ENCODE results near the gene RAP1GDS1.
"Not testable (repeated sequence)": the region's sequence is repeated elsewhere in the genome, so short reads cannot be mapped to it uniquely, and the experiment has no call there.

Gene RAP1GDS1

DNA sequence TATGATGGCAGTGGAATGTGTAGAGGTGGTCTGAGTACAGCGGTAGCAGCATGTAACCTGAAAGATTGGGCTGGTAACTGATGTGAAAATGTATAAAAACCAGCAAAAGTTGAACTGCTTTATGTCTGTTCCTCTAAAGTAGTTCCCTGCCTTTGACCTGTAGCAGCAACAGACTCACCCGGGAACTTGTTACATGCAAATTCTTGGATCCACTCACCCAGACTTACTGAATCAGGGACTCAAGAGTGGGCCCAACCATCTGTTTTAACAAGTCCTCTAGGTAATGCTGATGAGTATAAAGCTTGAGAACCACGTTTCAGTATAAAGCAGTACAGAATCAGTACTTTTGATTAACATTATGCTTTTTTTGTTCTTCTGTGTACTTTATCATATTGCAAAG, 84.7 kb downstream of the RAP1GDS1 start:
- no peak for DNase-seq (ENCODE audit: low spot score)
- FAIRE-seq, result no peak

DNA sequence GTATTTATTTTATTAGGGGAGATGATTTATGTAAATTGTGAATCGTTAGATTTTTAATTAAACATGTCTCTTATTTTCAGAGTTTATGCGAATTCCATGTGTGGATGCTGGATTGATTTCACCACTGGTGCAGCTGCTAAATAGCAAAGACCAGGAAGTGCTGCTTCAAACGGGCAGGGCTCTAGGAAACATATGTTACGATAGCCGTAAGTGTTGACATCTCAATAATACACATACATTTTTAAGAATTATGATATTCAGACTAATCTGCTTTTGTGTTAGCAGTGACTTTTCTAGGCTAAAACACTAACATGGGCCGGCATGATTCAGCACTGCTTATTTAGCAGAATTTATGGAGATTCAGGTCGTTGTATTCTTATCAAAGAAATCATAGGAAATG, 91.2 kb downstream of the RAP1GDS1 start:
- FAIRE-seq (no peak), DNase-seq (ENCODE audit: low spot score) (no peak)

DNA sequence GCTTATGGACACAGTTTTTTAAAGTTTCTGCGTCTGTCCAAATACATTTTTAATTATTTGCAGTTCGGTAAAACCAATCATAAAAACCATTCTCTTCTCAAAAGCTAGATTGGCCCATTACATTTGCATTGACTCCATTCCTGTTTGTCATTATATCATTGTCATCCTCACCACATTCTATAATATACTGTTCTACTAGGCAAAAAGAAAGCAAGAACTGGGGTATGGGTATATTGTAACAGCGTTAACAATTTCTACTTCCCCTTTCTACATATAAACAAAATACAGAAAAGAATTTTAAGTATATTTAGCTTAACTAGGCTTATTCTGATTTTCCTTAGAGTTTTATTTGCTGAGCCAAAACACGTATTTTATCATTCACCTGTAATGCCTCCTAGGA, 91.8 kb downstream of the RAP1GDS1 start:
- FAIRE-seq (no peak), DNase-seq (ENCODE audit: low spot score) (no peak)

DNA sequence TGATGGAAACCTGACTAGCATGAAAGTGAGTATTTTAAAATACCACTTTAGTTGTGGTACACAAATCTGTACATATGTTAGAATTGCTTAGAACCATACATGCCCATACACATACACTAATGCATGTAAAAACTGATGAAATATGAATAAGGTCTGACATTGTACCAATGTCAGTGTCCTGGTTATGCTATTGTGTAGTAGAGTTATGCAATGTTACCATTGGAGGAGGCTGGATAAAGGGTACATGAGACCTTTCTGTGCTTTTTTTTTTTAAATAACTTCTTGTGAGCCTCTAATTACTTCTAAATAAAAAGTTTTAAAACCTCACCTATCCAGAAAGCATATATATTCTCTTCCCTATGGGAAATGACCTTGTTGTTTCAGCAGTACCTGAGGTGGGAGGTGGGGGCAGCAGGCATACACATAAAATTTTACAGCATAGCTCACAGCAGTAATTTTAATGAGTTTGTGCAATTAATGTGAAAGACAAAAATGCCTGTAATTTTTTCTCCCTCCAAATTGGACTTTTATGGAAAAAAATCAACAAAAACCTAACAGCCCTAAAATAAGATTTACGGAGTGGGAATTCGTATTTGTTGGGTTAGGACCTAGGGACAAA, 97.6 kb downstream of the RAP1GDS1 start:
- DNase-seq (ENCODE audit: low spot score), result no peak
- no peak for FAIRE-seq

DNA sequence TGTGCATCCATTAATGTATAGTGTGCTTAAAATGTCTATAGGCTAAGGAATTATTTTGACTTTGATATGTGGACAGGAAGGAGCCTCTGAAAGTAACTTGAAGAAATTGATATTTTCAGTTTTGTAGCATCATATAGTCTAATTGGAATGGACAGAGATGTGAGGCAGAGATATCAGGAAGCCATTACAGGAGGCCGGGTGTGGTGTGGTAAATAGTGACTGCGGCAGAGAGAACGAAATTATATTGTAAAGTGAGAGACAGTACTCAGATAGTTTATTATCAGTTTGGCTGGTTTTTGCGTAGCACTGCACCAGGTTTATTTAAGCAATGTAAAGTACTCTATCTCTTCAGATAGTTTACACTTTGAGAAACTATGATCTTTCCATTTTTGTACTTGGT, 98.5 kb downstream of the RAP1GDS1 start:
- no peak for FAIRE-seq

DNA sequence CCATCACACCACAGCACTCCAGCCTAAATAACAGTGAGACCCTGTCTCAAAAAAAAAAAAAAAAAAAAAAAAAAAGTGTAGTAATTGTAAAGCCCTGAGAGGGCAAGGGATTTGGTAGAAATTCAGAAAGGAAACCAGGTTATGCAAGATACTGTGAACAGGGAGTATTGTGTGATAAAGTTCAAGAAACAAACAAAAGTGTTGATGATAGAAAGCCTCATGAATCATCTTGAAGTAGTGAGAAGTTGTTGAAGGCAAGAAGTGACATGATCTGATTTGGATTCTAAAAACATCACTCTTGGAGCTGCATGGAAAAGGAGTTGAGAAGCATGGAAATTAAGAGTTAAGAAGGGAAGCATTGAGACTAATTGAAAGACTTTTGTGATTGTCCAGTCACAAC, 102.2 kb downstream of the RAP1GDS1 start:
- FAIRE-seq (no peak), DNase-seq (ENCODE audit: low spot score) (no peak)

More for the DNA sequence above, 98.5 kb downstream of the RAP1GDS1 start:
- no peak for DNase-seq (ENCODE audit: low spot score)

DNA sequence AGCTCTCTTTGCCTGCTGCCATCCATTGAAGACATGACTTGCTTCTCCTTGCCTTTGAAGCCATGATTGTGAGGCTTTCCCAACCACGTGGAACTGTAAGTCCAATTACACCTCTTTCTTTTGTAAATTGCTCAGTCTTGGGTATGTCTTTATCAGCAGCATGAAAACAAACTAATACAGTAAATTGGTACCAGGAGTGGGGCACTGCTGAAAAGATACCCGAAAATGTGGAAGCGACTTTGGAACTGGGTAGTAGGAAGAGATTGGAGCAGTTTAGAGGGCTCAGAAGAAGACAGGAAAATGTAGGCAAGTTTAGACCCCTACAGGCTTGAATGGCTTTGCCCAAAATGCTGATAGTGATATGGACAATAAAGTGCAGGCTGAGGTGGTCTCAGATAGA, 105.1 kb downstream of the RAP1GDS1 start:
- not testable (repeated sequence) for DNase-seq (ENCODE audit: low spot score); FAIRE-seq

DNA sequence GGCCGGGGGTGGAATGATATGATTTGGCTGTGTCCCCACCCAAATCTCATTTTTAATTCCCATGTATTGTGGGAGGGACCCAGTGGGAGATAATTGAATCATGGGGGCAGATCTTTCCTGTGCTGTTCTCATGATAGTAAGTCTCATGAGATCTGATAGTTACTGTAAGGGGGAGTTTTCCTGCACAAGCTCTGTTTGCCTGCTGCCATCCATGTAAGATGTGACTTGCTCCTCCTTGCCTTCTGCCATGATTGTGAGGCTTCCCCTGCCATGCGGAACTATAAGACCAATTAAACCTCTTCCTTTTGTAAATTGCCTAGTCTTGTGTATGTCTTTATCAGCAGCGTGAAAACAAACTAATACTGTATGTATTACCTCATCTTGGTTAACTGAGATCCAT, 106.8 kb downstream of the RAP1GDS1 start:
- not testable (repeated sequence) for FAIRE-seq; DNase-seq (ENCODE audit: low spot score)

DNA sequence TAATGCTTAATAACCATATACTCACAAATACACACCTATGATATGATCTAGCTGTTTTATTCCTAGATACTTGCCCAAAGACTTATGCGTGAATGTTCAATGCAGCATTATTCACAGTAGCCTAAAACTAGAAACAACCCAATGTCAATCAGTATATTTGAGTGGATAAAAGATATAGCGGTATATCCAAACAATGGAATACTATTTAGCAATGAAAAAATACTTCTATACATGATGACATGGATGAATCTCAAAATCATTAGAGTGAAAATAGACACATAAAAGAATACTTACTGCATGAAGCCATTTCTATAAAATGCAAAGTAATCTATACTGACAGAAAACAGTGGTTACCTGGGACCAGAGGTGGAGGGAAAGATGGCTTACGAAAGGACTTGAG, 108.1 kb downstream of the RAP1GDS1 start:
- no peak for DNase-seq (ENCODE audit: low spot score)
- no peak for FAIRE-seq

DNA sequence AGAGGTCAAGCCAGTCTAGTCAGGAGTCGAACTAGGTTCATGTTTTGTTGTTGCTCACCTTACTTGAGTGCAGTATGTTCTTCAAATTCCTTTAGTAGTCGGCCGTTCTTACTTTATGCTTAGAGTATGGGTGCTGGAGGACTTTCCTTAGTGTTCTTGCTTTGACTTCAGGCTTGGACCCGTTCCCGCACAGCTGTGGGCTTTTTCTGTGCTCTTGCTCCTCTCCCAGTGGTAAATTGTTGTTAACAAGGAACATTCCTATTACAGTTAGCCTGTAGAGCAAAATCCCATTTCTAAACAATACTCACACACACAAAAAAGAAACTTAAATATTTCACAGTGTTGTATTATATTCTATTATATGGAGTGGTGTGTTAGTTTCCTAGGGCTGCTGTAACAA, 113.5 kb downstream of the RAP1GDS1 start:
- FAIRE-seq, result no peak
- no peak for DNase-seq (ENCODE audit: low spot score)

DNA sequence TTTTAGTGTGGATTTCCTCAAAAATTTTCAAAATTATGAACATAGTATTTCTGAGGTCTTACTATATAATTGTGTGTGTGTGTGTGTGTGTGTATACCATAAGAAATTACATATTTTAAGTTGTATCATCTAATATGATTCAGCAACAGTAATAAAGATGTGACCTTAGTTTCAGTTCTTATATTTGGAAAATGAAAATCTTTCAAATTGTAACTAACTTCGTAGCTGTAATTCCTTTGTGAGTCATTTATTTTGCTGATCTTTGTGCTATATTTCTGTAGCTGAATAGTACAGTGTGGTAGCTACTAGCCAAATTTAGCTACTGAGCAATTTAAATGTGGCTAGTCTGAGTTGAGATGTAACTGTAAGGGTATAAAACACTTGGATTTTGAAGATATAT, 116.4 kb downstream of the RAP1GDS1 start:
- FAIRE-seq (no peak), DNase-seq (ENCODE audit: low spot score) (no peak)

DNA sequence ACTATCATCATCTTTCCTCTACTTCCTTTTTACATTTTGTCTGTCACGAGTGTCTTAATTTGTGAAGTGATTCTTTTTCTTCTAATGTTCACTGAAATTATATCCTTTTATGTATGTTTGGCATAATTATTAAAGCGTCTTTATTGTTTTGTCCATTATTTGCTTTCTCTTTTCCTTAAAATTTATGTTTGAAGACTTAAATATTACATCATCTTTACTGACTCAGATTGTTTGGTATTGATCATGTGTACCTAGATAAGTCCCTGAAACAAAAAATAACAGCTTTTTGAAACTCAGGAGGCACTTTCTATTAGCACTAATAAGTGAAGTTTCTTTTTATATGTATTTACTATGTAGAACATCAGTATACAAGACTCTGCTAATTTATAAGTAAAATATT, 120.1 kb downstream of the RAP1GDS1 start:
- no peak for DNase-seq (ENCODE audit: low spot score)
- no peak for FAIRE-seq

DNA sequence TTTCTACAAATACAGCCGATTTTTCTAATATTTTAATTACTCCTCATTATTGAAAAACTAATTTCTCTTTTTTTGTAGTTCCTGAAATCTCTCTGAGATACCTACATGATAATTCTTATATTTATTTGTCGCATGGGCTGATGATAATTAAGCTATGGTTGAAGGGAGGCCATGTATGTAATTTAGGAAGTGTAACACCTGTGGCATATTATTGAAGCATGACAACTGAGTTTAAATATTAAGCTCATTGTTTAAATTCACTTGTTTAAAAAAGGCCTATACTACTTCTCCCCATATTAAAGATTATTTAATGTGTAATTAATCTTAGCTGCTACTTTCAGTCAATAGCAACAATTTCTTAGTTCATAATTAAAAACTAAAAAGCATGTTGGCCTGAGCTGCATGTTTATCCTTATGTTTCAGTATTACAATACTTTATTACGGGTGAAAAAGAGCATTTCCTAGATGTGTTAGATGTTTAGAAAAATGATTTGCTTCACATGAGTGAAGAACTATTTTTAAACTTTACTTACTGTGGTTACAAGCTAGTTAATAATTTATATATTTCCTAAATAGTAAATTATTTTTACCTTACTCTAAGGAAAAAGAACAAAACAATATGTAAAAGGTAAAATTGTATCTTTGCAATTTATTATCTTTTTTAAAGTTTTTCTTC, 122.4 kb downstream of the RAP1GDS1 start:
- FAIRE-seq (no peak), DNase-seq (ENCODE audit: low spot score) (no peak)

DNA sequence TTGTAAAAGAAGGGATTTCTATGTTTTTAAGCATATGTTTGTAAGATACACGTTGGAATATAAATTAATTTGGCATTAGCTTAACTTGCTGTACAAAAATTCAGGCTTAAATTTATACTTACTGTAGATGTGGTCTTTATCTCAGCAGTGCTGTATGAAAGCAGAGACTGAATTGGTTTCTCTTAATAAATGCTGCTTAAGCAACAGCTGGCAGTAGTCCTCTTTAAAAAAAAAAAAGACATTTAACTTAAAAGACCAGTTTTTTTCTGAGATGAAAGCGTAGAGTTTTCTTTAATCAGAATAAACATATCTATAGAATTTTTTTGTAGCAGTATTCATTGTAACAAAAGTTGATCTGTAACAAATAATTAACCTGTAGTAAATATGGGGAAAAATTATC, 124.6 kb downstream of the RAP1GDS1 start:
- FAIRE-seq (no peak), DNase-seq (ENCODE audit: low spot score) (no peak)

DNA sequence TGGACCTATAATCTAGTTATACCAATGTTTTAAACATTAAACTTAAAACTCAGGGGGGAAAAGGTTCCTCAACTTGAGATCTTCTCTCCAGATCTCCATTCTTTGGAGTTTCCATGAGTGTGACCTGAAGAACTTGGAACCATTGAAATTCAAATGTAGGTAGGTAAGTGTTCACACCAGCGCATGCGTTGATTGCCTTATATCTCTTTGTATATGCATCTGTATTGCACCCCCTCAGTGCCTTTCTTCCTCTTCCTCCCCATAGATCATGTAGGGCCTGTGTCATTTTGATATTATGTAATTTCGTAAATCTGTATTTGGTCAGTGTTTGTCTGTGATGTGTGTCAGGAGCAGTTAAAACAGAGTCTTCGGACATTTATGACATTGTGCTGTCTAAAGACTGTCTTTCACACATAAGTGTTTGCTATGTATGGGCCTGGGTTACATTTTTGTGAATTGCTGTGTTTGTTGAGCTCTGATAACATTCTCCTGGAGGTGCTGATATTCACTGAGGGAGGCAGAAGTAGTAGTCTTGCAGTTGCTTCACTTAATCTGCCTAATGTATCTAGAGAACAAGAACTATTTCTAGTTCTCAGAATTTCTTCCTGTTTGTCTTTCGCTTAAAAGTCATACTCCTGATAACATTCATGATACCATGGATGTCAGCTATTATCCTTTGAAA, 126.3 kb downstream of the RAP1GDS1 start:
- FAIRE-seq (no peak), DNase-seq (ENCODE audit: low spot score) (no peak)

DNA sequence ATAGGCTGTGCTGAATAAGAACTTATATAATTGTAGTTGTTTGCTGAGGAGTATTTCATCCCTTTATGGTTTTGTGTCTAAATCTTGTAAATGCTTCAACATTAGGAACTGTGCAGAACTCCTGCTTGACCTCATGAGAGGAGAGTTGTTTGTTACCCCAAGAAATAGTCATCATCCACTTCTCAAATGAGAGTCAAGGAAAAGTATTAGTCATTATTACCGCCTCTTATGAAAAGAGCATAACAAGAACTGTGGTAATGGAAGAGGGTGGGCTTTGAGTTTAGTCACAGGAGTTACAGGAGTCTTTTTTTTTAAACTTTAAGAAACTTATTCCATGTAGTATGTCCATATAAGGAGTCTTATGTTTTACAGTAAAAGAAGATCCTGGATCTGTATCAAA, 132.9 kb downstream of the RAP1GDS1 start:
- DNase-seq (ENCODE audit: low spot score) (no peak), FAIRE-seq (no peak)

DNA sequence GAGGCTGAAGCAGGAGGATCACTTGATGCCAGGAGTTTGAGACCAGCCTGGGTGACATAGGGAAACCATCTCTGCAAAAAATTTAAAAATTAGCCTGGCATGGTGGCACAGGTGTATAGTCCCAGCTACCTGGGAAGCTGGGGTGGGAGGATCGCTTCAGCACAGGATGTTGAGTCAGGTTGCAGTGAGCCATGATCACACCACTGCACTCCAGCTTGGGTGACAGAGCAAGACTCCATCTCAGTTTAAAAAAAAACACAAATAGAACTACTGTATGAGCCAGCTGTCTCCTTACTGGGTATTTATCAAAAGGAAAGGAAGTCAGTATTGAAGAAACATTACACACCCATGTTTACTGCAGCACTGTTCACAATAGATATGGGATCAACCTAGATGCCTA, 138.7 kb downstream of the RAP1GDS1 start:
- FAIRE-seq (no peak), DNase-seq (ENCODE audit: low spot score) (no peak)

DNA sequence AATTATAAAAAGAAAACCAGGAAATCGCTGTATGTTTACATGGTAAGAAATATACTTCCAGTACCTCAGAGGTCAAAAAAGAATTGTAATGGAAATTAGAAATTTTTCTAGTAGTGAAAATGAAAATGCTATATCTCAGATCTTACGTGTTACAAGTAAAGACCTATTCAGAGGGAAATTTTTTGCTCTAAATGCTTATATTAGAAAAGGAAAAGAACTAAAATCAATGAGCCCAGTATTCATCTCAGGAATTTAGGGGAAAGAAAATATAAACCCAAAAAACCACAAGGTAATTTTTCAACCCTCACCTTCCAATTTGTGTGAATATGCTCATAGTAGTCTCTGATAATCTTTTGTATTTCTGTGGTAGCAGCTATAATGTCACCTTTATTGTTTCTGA, 145.6 kb downstream of the RAP1GDS1 start:
- DNase-seq (ENCODE audit: low spot score), result no peak
- no peak for FAIRE-seq

DNA sequence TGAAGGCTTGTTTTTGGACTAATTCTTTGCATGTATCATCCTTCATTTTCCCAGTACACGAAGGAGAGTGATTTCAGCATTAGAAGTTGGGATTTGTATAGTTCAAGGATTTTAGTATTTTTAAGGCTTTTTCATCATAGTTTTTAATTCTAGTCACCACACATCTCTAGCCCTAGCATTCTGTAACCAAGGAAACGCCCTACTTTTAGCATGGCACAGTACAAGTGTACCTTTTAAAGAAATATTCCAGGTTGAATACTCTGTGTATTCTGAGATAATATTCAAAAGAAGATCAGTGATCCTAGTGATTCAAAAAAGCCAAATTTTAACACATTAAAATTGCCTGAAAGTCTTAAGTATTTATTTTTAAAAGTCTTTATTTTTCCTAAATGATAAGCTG, 150.5 kb downstream of the RAP1GDS1 start:
- no peak for FAIRE-seq

DNA sequence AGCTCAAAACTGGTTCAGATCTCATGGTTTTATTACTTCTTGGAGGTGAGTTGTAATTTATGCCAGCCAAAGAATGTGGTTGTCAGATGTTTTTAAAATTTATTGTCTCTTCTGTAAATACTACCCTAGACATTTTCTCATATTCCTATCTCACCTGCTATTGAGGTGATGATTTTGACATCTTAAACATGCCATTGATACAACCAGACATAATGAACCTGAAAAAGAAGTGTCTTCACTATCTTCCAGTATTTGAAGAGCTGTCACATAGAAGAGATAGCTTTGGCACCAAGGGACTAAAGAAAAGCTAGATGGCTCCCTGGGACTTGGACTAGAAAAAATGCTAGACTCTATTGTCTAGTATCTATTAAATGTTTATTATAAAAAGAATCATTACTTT, 155.7 kb downstream of the RAP1GDS1 start:
- no peak for DNase-seq (ENCODE audit: low spot score)
- FAIRE-seq, result no peak

More for the DNA sequence above, 150.5 kb downstream of the RAP1GDS1 start:
- DNase-seq (ENCODE audit: low spot score), result no peak

DNA sequence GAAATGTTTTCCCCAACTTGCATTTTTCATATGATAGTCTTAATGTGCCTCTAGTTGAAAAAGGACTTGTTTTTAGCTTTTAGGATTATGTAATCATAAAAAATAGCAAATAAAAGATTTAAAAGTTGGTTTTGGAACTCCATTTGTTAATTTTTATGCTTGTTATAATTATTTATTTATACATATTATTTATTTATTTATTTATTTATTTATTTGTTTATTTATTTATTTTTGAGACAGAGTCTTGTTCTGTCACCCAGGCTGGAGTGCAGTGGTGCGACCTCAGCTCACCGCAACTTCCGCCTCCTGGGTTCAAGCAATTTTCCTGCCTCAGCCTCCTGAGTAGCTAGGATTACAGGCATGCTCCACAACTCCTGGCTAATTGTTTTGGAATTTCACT, 159.0 kb downstream of the RAP1GDS1 start:
- FAIRE-seq; DNase-seq (ENCODE audit: low spot score): not testable (repeated sequence)

DNA sequence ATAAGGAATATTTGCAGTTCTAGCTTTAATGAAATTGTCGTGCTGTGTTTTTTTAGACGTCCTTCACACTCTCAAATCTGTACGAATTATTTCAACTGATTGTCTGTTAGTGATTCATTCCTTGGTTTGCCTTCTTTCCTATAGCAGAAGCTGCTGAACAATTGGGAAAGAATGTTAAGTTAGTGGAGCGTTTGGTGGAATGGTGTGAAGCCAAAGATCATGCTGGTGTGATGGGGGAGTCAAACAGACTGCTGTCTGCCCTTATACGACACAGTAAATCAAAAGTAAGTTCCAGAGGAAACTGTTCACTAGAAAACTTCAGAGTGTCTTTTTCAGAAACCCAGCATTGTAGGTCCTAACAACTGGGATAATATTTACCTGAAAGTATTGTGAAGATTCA, 159.9 kb downstream of the RAP1GDS1 start:
- DNase-seq (ENCODE audit: low spot score) (no peak), FAIRE-seq (no peak)

DNA sequence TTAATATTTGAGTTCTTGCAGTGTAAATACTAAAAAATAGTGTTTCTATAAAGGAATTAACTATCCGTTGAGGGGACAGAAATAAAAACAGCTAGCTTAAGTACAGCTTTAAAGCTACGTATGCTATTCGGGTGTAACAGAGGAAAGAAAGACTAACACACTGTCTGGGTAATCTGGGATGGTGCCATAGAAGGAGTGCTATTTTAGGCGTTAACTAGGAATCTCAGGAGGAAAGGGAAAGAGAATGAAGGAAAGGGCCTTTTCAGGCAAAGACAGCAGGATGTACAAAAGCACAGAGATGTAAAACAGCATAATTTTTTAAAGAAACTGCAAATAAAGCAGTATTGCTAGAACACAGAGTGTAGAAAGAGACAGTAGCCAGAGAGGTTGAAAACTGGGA, 161.8 kb downstream of the RAP1GDS1 start:
- DNase-seq (ENCODE audit: low spot score), result no peak
- no peak for FAIRE-seq
